K562 (cell line): ENCODE results near the gene NBEA. TPM values are rescaled to one million over a fixed set of nuclear protein-coding genes. Genes with fewer than 3 reads are reported as not detected.

ENCODE experiments used
- ATAC-seq: fragments of 200-7000 bp; cut with Tn5 transposase; 3 replicates; pipeline ENCODE4 v1.9.1; 2020; ENCODE audit warnings: moderate library complexity
- BruUV-seq: library from RNA; stranded (reverse); fragments of 400-500 nt; replicated peaks from 2 replicates; lab custom pipeline; 2021; lab: Mats Ljungman, UMichigan
- CTCF ChIA-PET: fragments of 300-600 bp; formaldehyde crosslinking; extraction: SDS; loops from one replicate; lab custom pipeline; 2021; ENCODE audit warnings: low intra/inter-chr PET ratio; lab: Yijun Ruan, JAX
- POLR2A ChIA-PET: fragments of 300-600, 350-650 bp; sonication (Branson Sonifier 250); formaldehyde crosslinking; extraction: SDS; loops from one replicate; lab custom pipeline; 2021; ENCODE audit warnings: antibody characterized with exemption, inconsistent platforms; lab: Yijun Ruan, JAX
- DNase-seq, 4 experiments: peaks; one replicate each; pipeline versions ENCODE4 v3.0.0 to v3.0.0-alpha.2; 2011 to 2018; ENCODE audit warnings: low spot score in 3 of 4, mixed read lengths in 3 of 4; ENCODE audit errors: extremely low read depth in 1 of 4
- FAIRE-seq: peaks from 2 replicates; lab custom pipeline; 2011; peaks lifted over from hg19 to GRCh38; lab: Jason Lieb, UNC
- H2AFZ ChIP-seq: 2 replicates; pipeline ENCODE4 v1.6.0; 2011; ENCODE audit warnings: low read depth, low read length, control low read depth, inconsistent platforms
- H3K27ac ChIP-seq: fragments of 200-600 bp; 3 replicates; pipeline ENCODE4 v1.8.0; 2011; ENCODE audit warnings: low read depth, mild to moderate bottlenecking, control low read depth, inconsistent platforms, low read length, moderate library complexity, mixed read lengths; ENCODE audit errors: extremely low read depth
- H3K27me3 ChIP-seq, 2 experiments: fragments of 300-600 bp in 1 of 2; 2 replicates in 1 of 2; 3 replicates in 1 of 2; pipeline versions ENCODE4 v1.6.0 to v1.8.0; 2011; ENCODE audit warnings: inconsistent platforms in 2 of 2, low read length in 2 of 2, mild to moderate bottlenecking in 1 of 2, mixed read lengths in 1 of 2, moderate library complexity in 1 of 2; ENCODE audit not compliant: control insufficient read depth in 2 of 2, insufficient read depth in 2 of 2
- H3K36me3 ChIP-seq: fragments of 300-600 bp; 3 replicates; pipeline ENCODE4 v1.8.0; 2011; ENCODE audit warnings: mild to moderate bottlenecking, low read length, inconsistent platforms; ENCODE audit not compliant: control insufficient read depth, insufficient read depth
- H3K4me1 ChIP-seq, 2 experiments: fragments of 200-600 bp in 1 of 2; replicated peaks in 1 of 2; 2 replicates in 1 of 2; 3 replicates in 1 of 2; pipeline versions ENCODE4 v1.5.1 to v1.8.0; 2011; ENCODE audit warnings: inconsistent platforms in 2 of 2, low read length in 2 of 2, mild to moderate bottlenecking in 1 of 2, mixed read lengths in 1 of 2, moderate library complexity in 1 of 2; ENCODE audit not compliant: control insufficient read depth in 2 of 2, insufficient read depth in 2 of 2
- H3K4me2 ChIP-seq: 2 replicates; pipeline ENCODE4 v1.6.1; 2011; ENCODE audit warnings: low read length, control low read depth, inconsistent platforms, mixed read lengths; ENCODE audit not compliant: insufficient read depth
- H3K4me3 ChIP-seq: fragments of 200-600 bp; sonication (generic), shearing (Covaris generic); 2 replicates; pipeline ENCODE4 v1.5.1; 2016; ENCODE audit warnings: control low read depth, inconsistent platforms
- H3K79me2 ChIP-seq: fragments of 200-600 bp; 3 replicates; pipeline ENCODE4 v1.8.0; 2011; ENCODE audit warnings: low read length, inconsistent platforms; ENCODE audit not compliant: control insufficient read depth, insufficient read depth
- H3K9ac ChIP-seq, 2 experiments: 2 replicates each; pipeline versions ENCODE4 v1.6.0 to v1.6.1; 2011; ENCODE audit warnings: low read depth in 2 of 2, low read length in 2 of 2, control low read depth in 1 of 2, inconsistent platforms in 1 of 2, mild to moderate bottlenecking in 1 of 2, mixed read lengths in 1 of 2; ENCODE audit not compliant: insufficient read depth in 1 of 2
- H3K9me1 ChIP-seq: one replicate; pipeline ENCODE4 v1.6.0; 2011; ENCODE audit warnings: inconsistent platforms, mild to moderate bottlenecking, low read length, moderate library complexity; ENCODE audit not compliant: control insufficient read depth, insufficient read depth
- H3K9me3 ChIP-seq: replicated peaks from 2 replicates; pipeline ENCODE4 v1.5.1; 2011; ENCODE audit warnings: low read depth, low read length, inconsistent platforms; ENCODE audit not compliant: control insufficient read depth, insufficient read depth
- H4K20me1 ChIP-seq: replicated peaks from 2 replicates; pipeline ENCODE4 v1.6.1; 2011; ENCODE audit warnings: low read length, inconsistent platforms, mixed read lengths; ENCODE audit not compliant: control insufficient read depth, insufficient read depth
- CAMTA2 ChIP-seq: fragments of 250-450 bp; sonication (Bioruptor Pico); conservative IDR thresholded peaks from 2 replicates; pipeline ENCODE4 v1.5.1; 2022
- CSDE1 ChIP-seq, 2 experiments: fragments of 450-650 bp; IDR thresholded peaks; 2 replicates each; pipeline ENCODE4 v1.6.1; 2016; ENCODE audit warnings: mild to moderate bottlenecking in 1 of 2
- ELK1 ChIP-seq: sonication (generic); formaldehyde crosslinking; IDR thresholded peaks from 2 replicates; pipeline ENCODE4 v1.8.1; 2022; ENCODE audit warnings: missing genetic modification reagents
- EWSR1 ChIP-seq: fragments of 450-650 bp; IDR thresholded peaks from 2 replicates; pipeline ENCODE4 v1.6.1; 2018; ENCODE audit warnings: borderline replicate concordance, mild to moderate bottlenecking, low read depth, moderate library complexity; ENCODE audit not compliant: partially characterized antibody
- GABPB2 ChIP-seq: fragments of 250-450 bp; sonication (Bioruptor Pico); conservative IDR thresholded peaks from 2 replicates; pipeline ENCODE4 v1.5.1; 2021; ENCODE audit warnings: mild to moderate bottlenecking
- IRF2 ChIP-seq: sonication (generic); formaldehyde crosslinking; IDR thresholded peaks from 2 replicates; pipeline ENCODE4 v1.8.1; 2022; ENCODE audit warnings: mild to moderate bottlenecking, missing genetic modification reagents
- NCOA6 ChIP-seq: fragments of 450-650 bp; IDR thresholded peaks from 2 replicates; pipeline ENCODE4 v1.6.1; 2017; ENCODE audit warnings: mild to moderate bottlenecking
- OTX1 ChIP-seq: fragments of 450-650 bp; formaldehyde crosslinking; IDR thresholded peaks from 2 replicates; pipeline ENCODE4 v1.4.0; 2022; ENCODE audit warnings: mild to moderate bottlenecking
- POLR2H ChIP-seq: IDR thresholded peaks from 2 replicates; pipeline ENCODE4 v1.6.1; 2016; ENCODE audit warnings: missing genetic modification characterization, low read depth, mild to moderate bottlenecking, control low read depth, missing compliant biosample characterization, moderate library complexity
- ZC3H4 ChIP-seq: sonication (generic); formaldehyde crosslinking; IDR thresholded peaks from 2 replicates; pipeline ENCODE4 v1.9.0; 2021; ENCODE audit warnings: missing genetic modification reagents, borderline replicate concordance
- ZEB2 ChIP-seq: fragments of 450-650 bp; IDR thresholded peaks from 2 replicates; pipeline ENCODE4 v1.6.1; 2016
- ZFP30 ChIP-seq: fragments of 250-450 bp; sonication (Bioruptor Pico); IDR thresholded peaks from 2 replicates; pipeline ENCODE4 v1.8.0; 2022; ENCODE audit warnings: moderate library complexity, mild to moderate bottlenecking, inconsistent platforms, borderline replicate concordance
- ZNF57 ChIP-seq: fragments of 450-650 bp; formaldehyde crosslinking; IDR thresholded peaks from 2 replicates; pipeline ENCODE4 v1.4.0; 2020; ENCODE audit warnings: mild to moderate bottlenecking, moderate library complexity
- WGBS: fragments of 100-300 bp; shearing (Covaris generic); methylation state at CpG from one replicate; pipeline ENCODE4 v1.1.6; 2016; ENCODE audit warnings: low coverage, mixed read lengths; ENCODE audit not compliant: insufficient coverage; ENCODE audit errors: missing lambda C conversion rate; 5-methylcytosine and 5-hydroxymethylcytosine counted together
- in situ Hi-C: fragments of 300-500 bp; cut with MboI; formaldehyde crosslinking; loops from 4 replicates; pipeline ENCODE4 v1.15.0; 2018; ENCODE audit warnings: inconsistent platforms, mixed read lengths
- intact Hi-C: fragments of 100-400 bp; cut with micrococcal nuclease; formaldehyde crosslinking; loops from 2 replicates; pipeline ENCODE4 v1.14.2; 2022
- polyA plus RNA-seq, 8 experiments: library from polyadenylated mRNA; depleted of rRNA in 4 of 8; stranded (reverse) in 5 of 8; unstranded in 3 of 8; fragments of >200 nt; fragmentation: Nextera tagmentation in 2 of 8; fragmentation: Illumina TruSeq in 1 of 8; extraction: Ambion mirVana in 2 of 8; extraction: Trizol in 1 of 8; gene quantifications; 2 replicates each; pipeline versions ENCODE4 v1.2.1 to v1.2.3, GENCODE V29; 2011 to 2014; ENCODE audit warnings: inconsistent platforms in 1 of 8, missing spikeins in 1 of 8
- total RNA-seq, 7 experiments: library from RNA; depleted of rRNA in 6 of 7; stranded (reverse); fragments of >200 nt in 6 of 7; fragmentation: Illumina TruSeq in 2 of 7; extraction: Trizol in 2 of 7; gene quantifications; 2 replicates each; pipeline versions ENCODE4 v1.2.1 to v1.2.3, GENCODE V29; 2011 to 2021; ENCODE audit warnings: low replicate concordance in 1 of 7
- TF ChIP-seq, protein P1 (sequence below): fragments of 250-450 bp; sonication (Bioruptor Pico); IDR thresholded peaks from 2 replicates; pipeline ENCODE4 v1.8.0; 2021; ENCODE audit warnings: moderate library complexity, mild to moderate bottlenecking, inconsistent platforms

The NBEA gene
- total and polyA plus RNA-seq, 9 of the 15 experiments (the other 6 are each of a cell fraction or from before 2014, with no cell fraction given) = 0.03 to 0.94 (median 0.05) TPM; not detected in 2

DNA sequence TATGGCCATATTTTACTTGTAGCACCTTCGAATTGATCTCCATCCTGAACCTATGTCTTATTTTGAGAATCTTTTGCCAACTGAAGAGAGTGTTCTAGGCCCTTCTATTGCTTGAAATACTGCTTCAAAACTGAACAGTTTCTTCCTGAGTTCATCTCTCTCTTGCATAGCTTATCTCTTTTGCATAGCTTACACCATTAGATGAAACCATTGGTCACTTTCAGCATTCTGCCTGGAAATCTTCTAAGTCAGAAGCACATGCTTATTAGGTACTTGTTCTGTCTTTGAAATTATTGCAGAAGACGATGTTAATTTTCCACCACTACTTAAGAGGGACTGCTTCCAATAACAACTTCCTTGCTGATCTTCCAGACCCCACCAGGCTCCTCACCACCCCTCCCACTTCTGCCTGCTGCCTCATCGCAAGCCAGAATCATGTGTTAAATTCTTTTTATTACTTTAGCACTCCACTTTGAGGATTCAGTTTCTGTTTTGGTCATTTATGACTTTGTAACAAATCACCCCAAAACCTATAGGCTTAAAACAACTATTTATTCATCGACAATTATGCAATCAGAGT lies 656.8 kb downstream of the NBEA start:
- H3K27me3 ChIP-seq = no peaks in the 10 kb centered on the region
- H3K27ac ChIP-seq = no peak overlapping the region
- no peaks in the 10 kb centered on the region for H3K4me1 ChIP-seq
- no peaks in the 10 kb centered on the region for H3K79me2 ChIP-seq
- no peak overlapping the region for H2AFZ ChIP-seq
- no peak overlapping the region for H3K4me3 ChIP-seq
- no peaks in the 10 kb centered on the region for H3K9me3 ChIP-seq
- BruUV-seq = no TSS peak
- in situ Hi-C loops = no loop called here
- ChIA-PET CTCF (no interaction called here), POLR2A (no interaction called here)
- H4K20me1 ChIP-seq = no peaks in the 10 kb centered on the region
- no peak overlapping the region for H3K9ac ChIP-seq
- H3K4me2 ChIP-seq = no peak overlapping the region
- no peaks in the 10 kb centered on the region for H3K36me3 ChIP-seq
- no peak for TF ChIP-seq GABPB2 (CRISPR knock-in tag)
- TF ChIP-seq, all 486 proteins: peak for 0
- DNase-seq = no peak
- no peak for ATAC-seq
- intact Hi-C loops = no loop called here
- no peak for FAIRE-seq
- no peaks in the 10 kb centered on the region for H3K9me1 ChIP-seq
- 4% methylated on average over 4 of the region's 4 CpGs for WGBS

DNA sequence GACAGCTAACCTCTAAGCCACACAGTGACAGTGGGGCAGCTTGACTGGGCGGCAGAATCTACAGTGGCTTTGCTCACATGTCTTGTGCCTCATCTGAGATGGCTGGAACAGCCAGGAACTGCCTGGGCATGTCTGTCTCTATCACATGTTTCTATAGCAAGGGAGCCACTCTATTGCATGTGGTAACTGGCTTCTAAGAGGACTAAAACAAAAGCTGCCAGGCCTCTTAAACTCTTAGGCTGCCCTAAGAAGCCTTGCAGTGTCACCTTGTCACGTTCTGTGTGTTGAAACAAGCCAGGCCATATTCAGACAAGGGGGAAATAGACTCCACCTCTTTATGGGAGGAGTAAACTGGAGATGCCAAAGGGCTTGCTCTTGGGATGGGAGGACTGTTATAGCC lies 657.3 kb downstream of the NBEA start:
- Histone ChIP-seq H3K9me1 (no peaks in the 10 kb centered on the region), H2AFZ (no peak overlapping the region), H3K4me1 (no peaks in the 10 kb centered on the region), H3K36me3 (no peaks in the 10 kb centered on the region), H3K79me2 (no peaks in the 10 kb centered on the region), H3K4me2 (no peak overlapping the region), H3K9me3 (no peaks in the 10 kb centered on the region), H4K20me1 (no peaks in the 10 kb centered on the region), H3K27me3 (no peaks in the 10 kb centered on the region), H3K27ac (no peak overlapping the region), H3K9ac (no peak overlapping the region), H3K4me3 (no peak overlapping the region)
- ChIA-PET POLR2A (no interaction called here), CTCF (no interaction called here)
- ATAC-seq (no peak), FAIRE-seq (no peak), DNase-seq (no peak)
- in situ Hi-C loops = no loop called here
- intact Hi-C loops = no loop called here
- no TSS peak for BruUV-seq
- 0% methylated on average over 2 of the region's 2 CpGs for WGBS
- TF ChIP-seq ZEB2 = no peak
- no peak for TF ChIP-seq ZC3H4 (CRISPR knock-in tag)
- no peak for TF ChIP-seq POLR2H (tag)
- no peak for TF ChIP-seq OTX1
- no peak for TF ChIP-seq ZFP30
- TF ChIP-seq NCOA6 = no peak
- no peak for TF ChIP-seq IRF2 (CRISPR knock-in tag)
- TF ChIP-seq ZNF57 (CRISPR knock-in tag) = no peak
- TF ChIP-seq CAMTA2 (CRISPR knock-in tag) = no peak
- no peak for TF ChIP-seq EWSR1
- TF ChIP-seq CSDE1 (IDR thresholded peaks at IDR 0.05) = no peak
- TF ChIP-seq ELK1 (CRISPR knock-in tag) = no peak
- TF ChIP-seq, protein P1, sequence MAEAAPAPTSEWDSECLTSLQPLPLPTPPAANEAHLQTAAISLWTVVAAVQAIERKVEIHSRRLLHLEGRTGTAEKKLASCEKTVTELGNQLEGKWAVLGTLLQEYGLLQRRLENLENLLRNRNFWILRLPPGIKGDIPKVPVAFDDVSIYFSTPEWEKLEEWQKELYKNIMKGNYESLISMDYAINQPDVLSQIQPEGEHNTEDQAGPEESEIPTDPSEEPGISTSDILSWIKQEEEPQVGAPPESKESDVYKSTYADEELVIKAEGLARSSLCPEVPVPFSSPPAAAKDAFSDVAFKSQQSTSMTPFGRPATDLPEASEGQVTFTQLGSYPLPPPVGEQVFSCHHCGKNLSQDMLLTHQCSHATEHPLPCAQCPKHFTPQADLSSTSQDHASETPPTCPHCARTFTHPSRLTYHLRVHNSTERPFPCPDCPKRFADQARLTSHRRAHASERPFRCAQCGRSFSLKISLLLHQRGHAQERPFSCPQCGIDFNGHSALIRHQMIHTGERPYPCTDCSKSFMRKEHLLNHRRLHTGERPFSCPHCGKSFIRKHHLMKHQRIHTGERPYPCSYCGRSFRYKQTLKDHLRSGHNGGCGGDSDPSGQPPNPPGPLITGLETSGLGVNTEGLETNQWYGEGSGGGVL (CRISPR knock-in tag) = no peak
